ENCODE measurements around the gene OSTN.
"Not testable (repeated sequence)": the region's sequence is repeated elsewhere in the genome, so short reads cannot be mapped to it uniquely, and the experiment has no call there.

Gene OSTN

GRCh38 chr3:191268737-191269136, 69.7 kb downstream of the OSTN start:
- DNase-seq = no peak

- DNase-seq = no peak
These were observed 70.4 kb downstream of the OSTN start for GRCh38 chr3:191269289-191270085.

- not testable (repeated sequence) for DNase-seq
These were observed 76.2 kb downstream of the OSTN start for GRCh38 chr3:191275244-191275643.

- DNase-seq = no peak
These were observed 76.7 kb downstream of the OSTN start for GRCh38 chr3:191275751-191276150.

- DNase-seq = no peak
These were observed 81.1 kb downstream of the OSTN start for GRCh38 chr3:191280111-191280510.

GRCh38 chr3:191280882-191281281, 81.8 kb downstream of the OSTN start:
- DNase-seq = no peak

GRCh38 chr3:191282251-191283185, 83.5 kb downstream of the OSTN start:
- no peak for DNase-seq

GRCh38 chr3:191283400-191283799, 84.4 kb downstream of the OSTN start:
- no peak for DNase-seq

- DNase-seq = no peak
These were observed 91.4 kb downstream of the OSTN start for GRCh38 chr3:191290311-191291025.

GRCh38 chr3:191292243-191293015, 93.4 kb downstream of the OSTN start:
- no peak for DNase-seq

GRCh38 chr3:191294291-191294690, 95.2 kb downstream of the OSTN start:
- no peak for DNase-seq

GRCh38 chr3:191296041-191296541, 97.0 kb downstream of the OSTN start:
- no peak for DNase-seq

GRCh38 chr3:191298846-191299245, 99.8 kb downstream of the OSTN start:
- DNase-seq = no peak

- no peak for DNase-seq
These were observed 101.4 kb downstream of the OSTN start for GRCh38 chr3:191300422-191300821.

- DNase-seq = no peak
These were observed 102.0 kb downstream of the OSTN start for GRCh38 chr3:191301017-191301416.

- no peak for DNase-seq
These were observed 102.9 kb downstream of the OSTN start for GRCh38 chr3:191301782-191302411.

GRCh38 chr3:191302451-191302850, 103.4 kb downstream of the OSTN start:
- DNase-seq = no peak

- DNase-seq = no peak
These were observed 104.6 kb downstream of the OSTN start for GRCh38 chr3:191303596-191303995.

- DNase-seq = no peak
These were observed 107.4 kb downstream of the OSTN start for GRCh38 chr3:191306428-191306827.

- no peak for DNase-seq
These were observed 108.3 kb downstream of the OSTN start for GRCh38 chr3:191307341-191307740.

GRCh38 chr3:191313296-191313695, 114.3 kb downstream of the OSTN start:
- no peak for DNase-seq

Data from islet precursor cell (in vitro differentiated cells).